ENCODE measurements around the gene LGR4.
"Not testable (repeated sequence)": the region's sequence is repeated elsewhere in the genome, so short reads cannot be mapped to it uniquely, and the experiment has no call there.

The LGR4 gene

DNA sequence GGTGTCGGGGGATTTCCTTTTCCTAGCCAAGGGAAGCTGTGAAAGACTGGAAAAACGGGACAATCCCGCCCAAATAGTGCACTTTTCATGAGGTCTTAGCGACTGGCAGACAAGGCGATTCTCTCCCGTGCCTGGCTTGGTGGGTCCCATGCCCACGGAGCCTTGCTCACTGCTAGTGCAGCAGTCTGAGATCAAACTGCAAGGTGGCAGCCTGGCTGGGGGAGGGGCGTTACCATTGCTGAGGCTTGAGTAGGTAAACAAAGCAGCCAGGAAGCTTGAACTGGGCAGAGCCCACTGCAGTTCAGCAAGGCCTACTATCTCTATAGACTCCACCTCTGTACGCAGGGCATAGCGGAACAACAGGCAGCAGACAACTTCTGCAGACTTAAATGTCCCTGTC, 151.2 kb downstream of the LGR4 start:
- not testable (repeated sequence) for H2AFZ ChIP-seq (ENCODE audit: low read length, unreplicated experiment); H3K79me2 ChIP-seq (ENCODE audit: control insufficient read depth, insufficient read depth, low read length, unreplicated experiment)

DNA sequence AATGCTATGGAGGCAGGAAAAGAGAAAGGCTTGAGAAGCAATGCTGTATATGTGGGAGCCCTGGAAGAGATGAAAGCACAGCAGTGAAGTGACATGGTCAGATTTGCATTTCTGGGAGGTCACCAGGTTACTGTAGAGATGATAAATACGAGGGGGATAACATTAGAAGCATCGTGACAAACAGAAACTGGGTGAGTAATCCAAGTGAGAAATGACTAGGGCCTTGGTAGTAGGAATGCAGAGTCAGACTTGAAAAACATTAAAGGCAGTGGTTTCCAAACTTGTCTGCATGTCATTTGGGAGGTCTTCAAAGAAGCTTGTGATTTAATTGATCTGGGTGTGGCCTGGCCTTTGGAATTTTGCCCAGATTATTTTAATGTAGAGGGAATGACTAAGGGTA, 153.5 kb downstream of the LGR4 start:
- H3K4me3 ChIP-seq (ENCODE audit: low read depth, low read length): peak overlapping the region; percentile 68
- H3K27me3 ChIP-seq (ENCODE audit: insufficient read depth, low read length): no peaks in the 10 kb centered on the region
- H3K4me1 ChIP-seq (ENCODE audit: control insufficient read depth, insufficient read depth, low read length, unreplicated experiment): peaks cover 14% of the 10 kb centered on the region
- H2AFZ ChIP-seq (ENCODE audit: low read length, unreplicated experiment): peak overlapping the region; percentile 61
- no peaks in the 10 kb centered on the region for H3K79me2 ChIP-seq (ENCODE audit: control insufficient read depth, insufficient read depth, low read length, unreplicated experiment)
- no peaks in the 10 kb centered on the region for H3K36me3 ChIP-seq (ENCODE audit: insufficient read depth, low read length)
- H3K27ac ChIP-seq (ENCODE audit: low read depth, low read length): peak overlapping the region; percentile 58; the same call in 1 of the 2 replicates

More for the DNA sequence above, 151.2 kb downstream of the LGR4 start:
- not testable (repeated sequence) for H3K27me3 ChIP-seq (ENCODE audit: insufficient read depth, low read length); H3K36me3 ChIP-seq (ENCODE audit: insufficient read depth, low read length); H3K4me3 ChIP-seq (ENCODE audit: low read depth, low read length); H3K27ac ChIP-seq (ENCODE audit: low read depth, low read length)
- H3K4me1 ChIP-seq (ENCODE audit: control insufficient read depth, insufficient read depth, low read length, unreplicated experiment): peaks cover 14% of the 10 kb centered on the region

DNA sequence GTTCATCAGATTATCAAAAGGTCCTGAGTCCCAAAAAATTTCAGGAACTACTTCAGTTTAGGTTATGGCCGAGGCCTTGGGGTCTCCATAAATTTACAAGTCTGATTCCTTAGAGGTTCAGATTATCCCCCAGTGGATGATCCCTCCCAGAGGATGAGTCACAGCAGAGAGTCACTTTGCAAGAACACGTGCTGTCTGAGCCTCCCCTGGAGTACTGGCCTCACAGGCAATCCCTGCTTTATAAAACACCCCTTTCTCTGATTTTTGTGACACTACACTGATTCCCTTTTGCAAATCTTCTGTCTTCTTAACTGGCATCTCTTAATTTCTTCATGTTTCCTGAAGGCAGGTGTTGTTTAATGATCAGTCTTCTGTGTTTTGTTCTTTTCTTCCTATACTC, 154.8 kb downstream of the LGR4 start:
- Histone ChIP-seq H3K79me2 (ENCODE audit: control insufficient read depth, insufficient read depth, low read length, unreplicated experiment) (no peaks in the 10 kb centered on the region), H3K27ac (ENCODE audit: low read depth, low read length) (no peak overlapping the region), H3K27me3 (ENCODE audit: insufficient read depth, low read length) (no peaks in the 10 kb centered on the region), H2AFZ (ENCODE audit: low read length, unreplicated experiment) (no peak overlapping the region), H3K4me3 (ENCODE audit: low read depth, low read length) (no peak overlapping the region), H3K36me3 (ENCODE audit: insufficient read depth, low read length) (no peaks in the 10 kb centered on the region), H3K4me1 (ENCODE audit: control insufficient read depth, insufficient read depth, low read length, unreplicated experiment) (peaks cover 14% of the 10 kb centered on the region)

Measured in ACC112 (cell line).